Measurements from ENCODE around the gene MEAK7. TPM values are rescaled to one million over a fixed set of nuclear protein-coding genes. Genes with fewer than 3 reads are reported as not detected.
A peak's percentile ranks its signal among the peaks of the same experiment; 100 is the strongest.

Gene MEAK7
- total RNA-seq, 1 experiment from 2014 or later, result 30.9 TPM

DNA sequence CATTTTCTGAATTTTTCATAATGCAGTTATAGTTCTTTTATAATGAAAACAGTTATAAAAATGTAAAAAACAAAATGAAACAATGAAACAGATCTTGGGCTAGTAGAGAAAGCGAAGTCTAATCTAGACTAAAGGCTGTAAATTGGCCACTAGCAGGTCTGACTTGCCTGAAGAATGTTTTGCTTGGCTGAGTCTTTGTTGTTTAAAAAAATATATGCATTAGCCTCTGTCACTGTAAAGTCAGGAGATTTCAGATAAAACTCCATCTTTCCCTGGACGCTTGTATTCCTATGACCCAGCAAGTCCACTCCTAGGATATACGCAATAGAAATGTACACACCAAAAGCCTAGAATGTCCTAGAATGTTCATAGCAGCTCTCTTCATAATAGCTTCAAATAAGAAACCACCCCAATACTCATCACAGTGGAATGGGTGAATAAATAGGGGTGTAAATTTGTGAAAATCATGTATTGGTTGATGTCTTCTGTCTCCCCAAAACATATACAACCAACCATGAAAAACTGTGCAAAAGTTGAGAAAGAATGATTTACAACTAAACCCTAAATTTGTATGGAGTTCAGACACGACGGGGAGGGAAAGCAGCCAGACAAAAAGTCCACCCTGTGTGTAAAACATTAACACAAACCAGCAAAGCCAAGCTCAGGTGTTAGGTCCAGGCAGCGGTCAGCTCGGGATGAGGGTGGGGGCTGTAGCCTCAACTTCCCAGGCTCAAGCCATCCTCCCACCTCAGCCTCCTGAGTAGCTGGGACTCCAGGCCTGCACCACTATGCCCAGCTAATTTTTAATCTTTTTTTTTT is 37.7 kb upstream of the MEAK7 start:
- no peaks in the 10 kb centered on the region for H3K9me3 Mint-ChIP-seq (ENCODE audit: unreplicated experiment)
- CTCF ChIA-PET, result interaction anchor here (1.0 to 1.4 kb wide), 4 partner anchors 9 to 36 kb away, joined by 3 to 4 read pairs (median 3); no protein-coding TSS in a partner anchor
- intact Hi-C loops (cut with micrococcal nuclease; ENCODE audit: unreplicated experiment), result no loop called here

DNA sequence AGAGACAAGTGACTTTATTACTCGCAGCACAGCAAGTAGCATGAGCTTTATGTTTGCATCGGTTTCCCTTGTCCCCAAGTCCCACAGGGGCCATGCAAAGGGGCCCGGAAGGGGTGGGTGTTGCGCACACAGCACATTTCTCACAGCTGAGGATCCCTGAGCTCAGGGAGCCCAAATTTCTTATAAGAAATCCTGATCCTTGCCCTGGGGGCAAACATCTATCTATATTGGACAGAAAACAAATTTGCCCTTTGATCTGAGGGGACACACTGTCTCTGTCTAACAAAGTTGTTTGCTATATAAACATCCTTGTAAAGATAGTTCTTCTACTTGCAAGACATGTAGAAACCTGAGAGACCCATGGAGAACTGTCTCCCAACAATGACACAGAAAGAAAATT is 35.7 kb upstream of the MEAK7 start:
- H3K36me3 Mint-ChIP-seq (ENCODE audit: insufficient read depth, unreplicated experiment), result peaks cover 14% of the 10 kb centered on the region
- TF ChIP-seq, protein P1, sequence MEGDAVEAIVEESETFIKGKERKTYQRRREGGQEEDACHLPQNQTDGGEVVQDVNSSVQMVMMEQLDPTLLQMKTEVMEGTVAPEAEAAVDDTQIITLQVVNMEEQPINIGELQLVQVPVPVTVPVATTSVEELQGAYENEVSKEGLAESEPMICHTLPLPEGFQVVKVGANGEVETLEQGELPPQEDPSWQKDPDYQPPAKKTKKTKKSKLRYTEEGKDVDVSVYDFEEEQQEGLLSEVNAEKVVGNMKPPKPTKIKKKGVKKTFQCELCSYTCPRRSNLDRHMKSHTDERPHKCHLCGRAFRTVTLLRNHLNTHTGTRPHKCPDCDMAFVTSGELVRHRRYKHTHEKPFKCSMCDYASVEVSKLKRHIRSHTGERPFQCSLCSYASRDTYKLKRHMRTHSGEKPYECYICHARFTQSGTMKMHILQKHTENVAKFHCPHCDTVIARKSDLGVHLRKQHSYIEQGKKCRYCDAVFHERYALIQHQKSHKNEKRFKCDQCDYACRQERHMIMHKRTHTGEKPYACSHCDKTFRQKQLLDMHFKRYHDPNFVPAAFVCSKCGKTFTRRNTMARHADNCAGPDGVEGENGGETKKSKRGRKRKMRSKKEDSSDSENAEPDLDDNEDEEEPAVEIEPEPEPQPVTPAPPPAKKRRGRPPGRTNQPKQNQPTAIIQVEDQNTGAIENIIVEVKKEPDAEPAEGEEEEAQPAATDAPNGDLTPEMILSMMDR (IDR thresholded peaks at IDR 0.05; ENCODE audit: insufficient read depth in 1 of 2, low read depth in 1 of 2, low read length in 1 of 2, severe bottlenecking in 1 of 2, unreplicated experiment in 1 of 2), result no peak
- no peaks in the 10 kb centered on the region for H3K36me3 ChIP-seq (ENCODE audit: control insufficient read depth, insufficient read depth, low read length)
- H3K4me3 ChIP-seq (ENCODE audit: low read depth, low read length), result no peak overlapping the region
- peak overlapping the region; percentile 85 for H3K27ac Mint-ChIP-seq (ENCODE audit: unreplicated experiment)
- peaks cover 78% of the 10 kb centered on the region for H3K4me1 ChIP-seq
- BruUV-seq (replicated peaks), result no TSS peak
- H3K4me1 Mint-ChIP-seq (ENCODE audit: low read depth, unreplicated experiment), result peaks cover 39% of the 10 kb centered on the region
- no peaks in the 10 kb centered on the region for H3K9me3 Mint-ChIP-seq (ENCODE audit: unreplicated experiment)
- H3K27me3 ChIP-seq (replicated peaks; ENCODE audit: control insufficient read depth, insufficient read depth, low read length), result no peaks in the 10 kb centered on the region
- peak; percentile 58 to 61 for DNase-seq
- H3K4me3 Mint-ChIP-seq (ENCODE audit: unreplicated experiment), result no peak overlapping the region
- intact Hi-C loops (cut with micrococcal nuclease; ENCODE audit: unreplicated experiment), result no loop called here
- POLR2A ChIA-PET, result no interaction called here
- H3K27me3 Mint-ChIP-seq (ENCODE audit: insufficient read depth, unreplicated experiment), result no peaks in the 10 kb centered on the region
- CTCF ChIA-PET, result interaction anchor here (0.5 kb wide), 1 partner anchor 428 kb away, joined by 3 read pairs; no protein-coding TSS in a partner anchor
- no peaks in the 10 kb centered on the region for H3K9me3 ChIP-seq

More for the DNA sequence above, 37.7 kb upstream of the MEAK7 start:
- H3K27ac Mint-ChIP-seq (ENCODE audit: unreplicated experiment), result peak overlapping the region; percentile 64
- no peak overlapping the region for H3K4me3 ChIP-seq (ENCODE audit: low read depth, low read length)
- no TSS peak for BruUV-seq (replicated peaks)
- no peaks in the 10 kb centered on the region for H3K36me3 ChIP-seq (ENCODE audit: control insufficient read depth, insufficient read depth, low read length)
- POLR2A ChIA-PET, result no interaction called here
- peaks cover 33% of the 10 kb centered on the region for H3K4me1 Mint-ChIP-seq (ENCODE audit: low read depth, unreplicated experiment)
- no peaks in the 10 kb centered on the region for H3K27me3 ChIP-seq (replicated peaks; ENCODE audit: control insufficient read depth, insufficient read depth, low read length)
- peaks cover 4% of the 10 kb centered on the region for H3K36me3 Mint-ChIP-seq (ENCODE audit: insufficient read depth, unreplicated experiment)
- peaks cover 64% of the 10 kb centered on the region for H3K4me1 ChIP-seq
- peak overlapping the region; percentile 17 for H3K4me3 Mint-ChIP-seq (ENCODE audit: unreplicated experiment)
- H3K9me3 ChIP-seq, result no peaks in the 10 kb centered on the region
- TF ChIP-seq, protein P1 (IDR thresholded peaks at IDR 0.05; ENCODE audit: insufficient read depth in 1 of 2, low read depth in 1 of 2, low read length in 1 of 2, severe bottlenecking in 1 of 2, unreplicated experiment in 1 of 2), result no peak
- DNase-seq, result no peak
- no peaks in the 10 kb centered on the region for H3K27me3 Mint-ChIP-seq (ENCODE audit: insufficient read depth, unreplicated experiment)

DNA sequence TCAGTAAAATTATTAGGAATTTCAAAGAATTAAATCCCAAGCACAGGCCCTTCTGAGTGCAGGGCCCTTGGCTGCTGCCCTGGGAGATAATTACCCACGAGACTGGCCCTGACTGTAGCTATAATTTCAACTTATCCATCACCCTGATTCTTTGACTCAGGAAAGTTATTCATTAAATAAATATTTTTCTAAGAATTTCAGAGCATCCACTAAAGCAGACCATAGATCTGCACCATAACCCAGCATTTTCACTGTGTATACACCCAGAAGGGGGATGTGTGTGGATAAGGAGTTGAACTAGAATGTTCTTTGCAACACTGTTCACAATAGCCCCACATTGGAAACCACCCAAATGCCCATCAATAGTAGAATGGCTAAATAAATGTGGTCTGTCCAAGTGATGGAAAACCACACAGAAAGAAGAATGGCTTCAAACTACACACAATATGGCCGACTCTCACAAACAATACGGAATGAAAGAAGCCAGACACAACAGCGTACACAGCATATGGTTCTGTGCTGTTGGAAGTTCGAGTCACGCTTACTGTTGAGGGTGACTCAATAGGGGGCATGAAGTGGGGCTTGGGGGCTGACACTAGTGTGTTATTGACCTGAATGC is 33.9 kb upstream of the MEAK7 start:
- DNase-seq, result no peak
- no TSS peak for BruUV-seq (replicated peaks)
- Mint-ChIP-seq H3K27me3 (ENCODE audit: insufficient read depth, unreplicated experiment) (no peaks in the 10 kb centered on the region), H3K4me3 (ENCODE audit: unreplicated experiment) (no peak overlapping the region), H3K27ac (ENCODE audit: unreplicated experiment) (peak overlapping the region; percentile 73), H3K4me1 (ENCODE audit: low read depth, unreplicated experiment) (peaks cover 33% of the 10 kb centered on the region), H3K9me3 (ENCODE audit: unreplicated experiment) (no peaks in the 10 kb centered on the region), H3K36me3 (ENCODE audit: insufficient read depth, unreplicated experiment) (peaks cover 16% of the 10 kb centered on the region)
- no peaks in the 10 kb centered on the region for H3K27me3 ChIP-seq (replicated peaks; ENCODE audit: control insufficient read depth, insufficient read depth, low read length)
- no peak overlapping the region for H3K4me3 ChIP-seq (ENCODE audit: low read depth, low read length)
- intact Hi-C loops (cut with micrococcal nuclease; ENCODE audit: unreplicated experiment), result no loop called here
- ChIA-PET CTCF (no interaction called here), POLR2A (no interaction called here)
- no peaks in the 10 kb centered on the region for H3K9me3 ChIP-seq
- TF ChIP-seq, protein P1 (IDR thresholded peaks at IDR 0.05; ENCODE audit: insufficient read depth in 1 of 2, low read depth in 1 of 2, low read length in 1 of 2, severe bottlenecking in 1 of 2, unreplicated experiment in 1 of 2), result no peak
- peaks cover 90% of the 10 kb centered on the region for H3K4me1 ChIP-seq
- no peaks in the 10 kb centered on the region for H3K36me3 ChIP-seq (ENCODE audit: control insufficient read depth, insufficient read depth, low read length)
